T1000 (cell line): ENCODE measurements around the gene B3GNT7.
"Not testable (repeated sequence)": the region's sequence is repeated elsewhere in the genome, so short reads cannot be mapped to it uniquely, and the experiment has no call there.

Experiments used
- DNase-seq: peaks from one replicate; lab custom pipeline; 2025; ENCODE audit warnings: mixed read lengths; lab: John Stamatoyannopoulos, UW

Gene B3GNT7

DNA sequence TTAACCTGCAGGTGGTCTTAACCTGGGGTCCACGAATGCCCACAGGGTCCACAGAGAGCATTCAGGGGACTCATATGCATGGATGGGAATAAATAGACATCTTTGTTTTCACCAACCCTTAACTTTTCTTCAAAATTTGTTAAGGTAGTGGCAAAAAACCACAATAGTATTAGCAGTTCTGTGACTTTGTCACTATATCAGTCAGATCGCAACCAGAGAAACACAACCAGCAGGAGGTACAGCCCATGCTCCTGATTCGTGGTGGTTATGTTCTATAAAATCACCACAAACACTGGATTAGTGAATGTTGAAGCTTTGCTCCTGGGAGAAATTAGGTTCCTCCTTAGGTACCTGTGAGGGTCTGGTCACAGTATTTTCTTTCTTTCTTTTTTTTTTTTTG lies 31.6 kb downstream of the B3GNT7 start:
- DNase-seq: no peak

DNA sequence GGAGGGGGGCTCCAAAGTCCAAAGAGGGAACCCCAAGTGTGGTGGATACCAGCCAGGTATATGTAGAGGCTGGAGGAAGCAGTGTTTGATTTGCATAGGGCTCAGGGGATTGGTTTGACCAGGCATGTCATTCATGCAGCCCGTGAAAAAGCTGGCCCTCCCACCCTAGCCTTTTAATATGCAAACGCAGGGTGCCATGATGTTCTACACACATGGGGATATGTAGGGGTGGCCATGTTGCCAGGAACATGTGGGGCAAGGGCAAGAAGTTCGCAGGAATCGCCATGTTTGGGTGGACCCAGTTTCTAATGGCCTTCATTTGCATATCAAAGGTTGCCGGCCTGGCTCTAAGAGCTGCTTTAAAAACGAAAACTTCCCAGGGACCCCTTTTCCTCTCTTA lies 33.6 kb downstream of the B3GNT7 start:
- no peak for DNase-seq

GRCh38 chr2:231429901-231430300 lies 34.4 kb downstream of the B3GNT7 start:
- no peak for DNase-seq

- not testable (repeated sequence) for DNase-seq
These were observed 34.9 kb downstream of the B3GNT7 start for GRCh38 chr2:231430437-231430836.

- DNase-seq: no peak
These were observed 36.1 kb downstream of the B3GNT7 start for GRCh38 chr2:231431606-231432005.

GRCh38 chr2:231433990-231434389 lies 38.5 kb downstream of the B3GNT7 start:
- DNase-seq: no peak

GRCh38 chr2:231436957-231437356 lies 41.4 kb downstream of the B3GNT7 start:
- no peak for DNase-seq

GRCh38 chr2:231449503-231450054 lies 54.1 kb downstream of the B3GNT7 start:
- DNase-seq: no peak

DNA sequence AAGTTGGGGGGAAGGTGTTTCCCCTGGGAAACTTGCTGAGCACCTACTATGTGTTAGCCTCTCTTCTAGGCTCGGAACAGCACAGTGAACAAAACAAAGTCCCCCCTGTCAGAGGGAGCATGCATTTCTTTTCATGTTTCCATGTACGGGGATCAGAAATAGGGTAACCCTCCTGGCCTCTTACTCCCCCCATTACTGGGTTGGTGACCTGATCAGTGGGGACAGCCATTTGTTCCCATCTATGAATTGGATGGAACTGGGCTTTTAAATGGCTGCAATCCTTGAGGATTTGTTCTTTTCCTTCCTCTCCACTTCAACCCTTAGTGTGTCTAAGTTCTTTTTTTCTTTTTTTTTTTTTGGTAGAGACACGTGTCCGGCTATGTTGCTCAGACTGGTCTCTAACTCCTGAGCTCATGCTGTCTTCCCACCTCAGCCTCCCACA lies 55.1 kb downstream of the B3GNT7 start:
- DNase-seq: no peak
